ENCODE results near the gene BCAN. TPM values are rescaled to one million over a fixed set of nuclear protein-coding genes. Genes with fewer than 3 reads are reported as not detected.
A peak's percentile ranks its signal among the peaks of the same experiment; 100 is the strongest.

BCAN gene
- total RNA-seq, 1 experiment from 2014 or later = 1.2 TPM

- H2AFZ ChIP-seq (ENCODE audit: low read length) = no peak overlapping the region
- H4K5ac ChIP-seq (ENCODE audit: insufficient read length, low read depth, low read length) = no peak overlapping the region
- Mint-ChIP-seq H3K4me3 (peak overlapping the region in 1 of 2 experiments; percentile 65; a peak in 4 of 5 replicates), H3K9me3 (no peaks in the 10 kb centered on the region; a peak in 1 of 5 replicates), H3K36me3 (ENCODE audit: insufficient read depth in 1 of 3, low read depth in 3 of 3) (no peaks in the 10 kb centered on the region; a peak in 1 of 7 replicates), H3K27ac (peak overlapping the region in 2 of 3 experiments; percentile 93 to 96; a peak in 6 of 7 replicates), H3K27me3 (ENCODE audit: low read depth) (peaks cover 5% of the 10 kb centered on the region), H3K4me1 (peaks cover 91 to 96% of the 10 kb centered on the region in 2 experiments)
- no peaks in the 10 kb centered on the region for H3K9me3 ChIP-seq (ENCODE audit: control insufficient read depth, low read depth, low read length)
- no peak overlapping the region for H2BK5ac ChIP-seq (ENCODE audit: insufficient read length, low read length)
- H3K4me2 ChIP-seq (ENCODE audit: insufficient read depth, insufficient read length, low read length) = peak overlapping the region; percentile 7
- no peak overlapping the region for H3K56ac ChIP-seq (ENCODE audit: insufficient read length, low read depth, low read length)
- peaks cover 27% of the 10 kb centered on the region; the same call in 1 of the 2 replicates for H3K4me1 ChIP-seq (ENCODE audit: insufficient read depth, low read length)
- no CpG with 5 or more reads among the region's 16 CpGs for WGBS (ENCODE audit: extremely low coverage, insufficient read length, low lambda C conversion rate)
- H3K23me2 ChIP-seq (ENCODE audit: insufficient read length, low read depth, low read length, poor library complexity, severe bottlenecking) = no peaks in the 10 kb centered on the region
- H2BK12ac ChIP-seq (ENCODE audit: insufficient read length, low read depth, low read length) = no peak overlapping the region
- H4K91ac ChIP-seq (ENCODE audit: insufficient read length, low read depth, low read length) = no peak overlapping the region
- H3K79me1 ChIP-seq (ENCODE audit: insufficient read depth, low read depth, low read length, poor library complexity, severe bottlenecking) = no peaks in the 10 kb centered on the region
- no peak overlapping the region for H2BK120ac ChIP-seq (ENCODE audit: low read depth, low read length, poor library complexity, severe bottlenecking)
- peak overlapping the region; percentile 46 for H3K14ac ChIP-seq (ENCODE audit: insufficient read depth, low read length)
- H3K4ac ChIP-seq (ENCODE audit: low read depth, low read length) = no peak overlapping the region; the same call in 1 of the 2 replicates
- no peak overlapping the region for H4K8ac ChIP-seq (replicated peaks; ENCODE audit: insufficient read length, low read depth, low read length)
- H3K27ac ChIP-seq (ENCODE audit: insufficient read length, low read depth, low read length) = no peak overlapping the region
- no peak overlapping the region for H2BK15ac ChIP-seq (ENCODE audit: low read depth, low read length)
- no peak overlapping the region for H2AK5ac ChIP-seq (ENCODE audit: insufficient read length, low read length)
- H3T11ph ChIP-seq (ENCODE audit: low read length) = no peak overlapping the region
- H2BK20ac ChIP-seq (ENCODE audit: low read depth, low read length, poor library complexity, severe bottlenecking) = no peak overlapping the region
- H3K79me2 ChIP-seq (ENCODE audit: insufficient read depth, low read length) = no peaks in the 10 kb centered on the region
- peak; percentile 62 for DNase-seq
- H3K18ac ChIP-seq (ENCODE audit: insufficient read length, low read depth, low read length) = peak overlapping the region; percentile 70
- TF ChIP-seq, protein P1, sequence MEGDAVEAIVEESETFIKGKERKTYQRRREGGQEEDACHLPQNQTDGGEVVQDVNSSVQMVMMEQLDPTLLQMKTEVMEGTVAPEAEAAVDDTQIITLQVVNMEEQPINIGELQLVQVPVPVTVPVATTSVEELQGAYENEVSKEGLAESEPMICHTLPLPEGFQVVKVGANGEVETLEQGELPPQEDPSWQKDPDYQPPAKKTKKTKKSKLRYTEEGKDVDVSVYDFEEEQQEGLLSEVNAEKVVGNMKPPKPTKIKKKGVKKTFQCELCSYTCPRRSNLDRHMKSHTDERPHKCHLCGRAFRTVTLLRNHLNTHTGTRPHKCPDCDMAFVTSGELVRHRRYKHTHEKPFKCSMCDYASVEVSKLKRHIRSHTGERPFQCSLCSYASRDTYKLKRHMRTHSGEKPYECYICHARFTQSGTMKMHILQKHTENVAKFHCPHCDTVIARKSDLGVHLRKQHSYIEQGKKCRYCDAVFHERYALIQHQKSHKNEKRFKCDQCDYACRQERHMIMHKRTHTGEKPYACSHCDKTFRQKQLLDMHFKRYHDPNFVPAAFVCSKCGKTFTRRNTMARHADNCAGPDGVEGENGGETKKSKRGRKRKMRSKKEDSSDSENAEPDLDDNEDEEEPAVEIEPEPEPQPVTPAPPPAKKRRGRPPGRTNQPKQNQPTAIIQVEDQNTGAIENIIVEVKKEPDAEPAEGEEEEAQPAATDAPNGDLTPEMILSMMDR (conservative IDR thresholded peaks at IDR 0.05) = no peak
- no peak overlapping the region for H3K23ac ChIP-seq (ENCODE audit: insufficient read length, low read depth, low read length)
- H3K27me3 ChIP-seq (ENCODE audit: insufficient read depth, low read length) = no peaks in the 10 kb centered on the region
- no peak overlapping the region for H3K9ac ChIP-seq (ENCODE audit: extremely low read depth, insufficient read length, low read length)
- no peaks in the 10 kb centered on the region for H4K20me1 ChIP-seq (ENCODE audit: control insufficient read depth, insufficient read depth, insufficient read length)
Measured at GRCh38 chr1:156664767-156665411, 23.0 kb downstream of the BCAN start.
